Left ventricle myocardium inferior (tissue), 1 donor: Measurements from ENCODE around the gene ARHGEF2. TPM values are rescaled to one million over a fixed set of nuclear protein-coding genes. Genes with fewer than 3 reads are reported as not detected.

Experiments used
- DNase-seq: peaks from one replicate; pipeline ENCODE4 v3.0.0-alpha.2; 2020
- H3K27ac ChIP-seq: fragments of 200-600 bp; replicated peaks from 2 replicates; pipeline ENCODE4 v1.8.0; 2021
- H3K27me3 ChIP-seq: fragments of 200-600 bp; 2 replicates; pipeline ENCODE4 v1.8.0; 2021; ENCODE audit warnings: low read depth
- H3K36me3 ChIP-seq: fragments of 200-600 bp; 2 replicates; pipeline ENCODE4 v1.8.0; 2021
- H3K4me1 ChIP-seq: fragments of 200-600 bp; 2 replicates; pipeline ENCODE4 v1.8.0; 2021
- H3K4me3 ChIP-seq: fragments of 200-600 bp; 2 replicates; pipeline ENCODE4 v1.8.0; 2021; ENCODE audit warnings: mild to moderate bottlenecking, moderate library complexity
- H3K9me3 ChIP-seq: fragments of 200-600 bp; replicated peaks from 2 replicates; pipeline ENCODE4 v1.8.0; 2021
- CTCF ChIP-seq: fragments of 200-600 bp; IDR thresholded peaks from 2 replicates; pipeline ENCODE4 v1.8.0; 2021; ENCODE audit warnings: antibody characterized with exemption, mild to moderate bottlenecking, borderline replicate concordance
- intact Hi-C: fragments of 100-400 bp; cut with micrococcal nuclease; formaldehyde crosslinking; loops from one replicate; pipeline ENCODE4 v1.11.0; 2022
- total RNA-seq: library from RNA; stranded (reverse); fragmentation: NEBNext Ultra II Directional; extraction: Animal tissue kit (Norgen Biotek cat#: 25700); gene quantifications from one replicate; pipeline ENCODE4 v1.2.1, GENCODE V29; 2021
- donor health status: DM: no; HTN: yes; CAD: no; lungs with severe emphysema.

The ARHGEF2 gene
- total RNA-seq, 1 donor from 2014 or later, result 69.3 TPM

GRCh38 chr1:155920717-155921116 is 57.6 kb downstream of the ARHGEF2 start:
- Histone ChIP-seq H3K27me3 (no peaks in the 10 kb centered on the region), H3K4me3 (no peak overlapping the region), H3K27ac (no peak overlapping the region), H3K4me1 (no peaks in the 10 kb centered on the region), H3K36me3 (peaks cover 97% of the 10 kb centered on the region), H3K9me3 (no peaks in the 10 kb centered on the region)
- intact Hi-C loops, result no loop called here
- no peak for DNase-seq
- TF ChIP-seq CTCF, result no peak

GRCh38 chr1:155919801-155920200 is 58.5 kb downstream of the ARHGEF2 start:
- intact Hi-C loops, result no loop called here
- Histone ChIP-seq H3K36me3 (peaks cover 99% of the 10 kb centered on the region), H3K27ac (no peak overlapping the region)

GRCh38 chr1:155918660-155919059 is 59.7 kb downstream of the ARHGEF2 start:
- no peak for DNase-seq
- no peaks in the 10 kb centered on the region for H3K27me3 ChIP-seq
- H3K4me3 ChIP-seq, result no peak overlapping the region
- H3K36me3 ChIP-seq, result peaks cover 99% of the 10 kb centered on the region
- no peak for TF ChIP-seq CTCF
- intact Hi-C loops, result no loop called here
- H3K9me3 ChIP-seq, result no peaks in the 10 kb centered on the region
- H3K27ac ChIP-seq, result no peak overlapping the region
- H3K4me1 ChIP-seq, result peaks cover 7% of the 10 kb centered on the region

More at GRCh38 chr1:155919801-155920200, 58.5 kb downstream of the ARHGEF2 start:
- no peak for TF ChIP-seq CTCF
- H3K27me3 ChIP-seq, result no peaks in the 10 kb centered on the region
- DNase-seq, result no peak
- no peaks in the 10 kb centered on the region for H3K9me3 ChIP-seq
- no peak overlapping the region for H3K4me3 ChIP-seq
- peaks cover 7% of the 10 kb centered on the region for H3K4me1 ChIP-seq

DNA sequence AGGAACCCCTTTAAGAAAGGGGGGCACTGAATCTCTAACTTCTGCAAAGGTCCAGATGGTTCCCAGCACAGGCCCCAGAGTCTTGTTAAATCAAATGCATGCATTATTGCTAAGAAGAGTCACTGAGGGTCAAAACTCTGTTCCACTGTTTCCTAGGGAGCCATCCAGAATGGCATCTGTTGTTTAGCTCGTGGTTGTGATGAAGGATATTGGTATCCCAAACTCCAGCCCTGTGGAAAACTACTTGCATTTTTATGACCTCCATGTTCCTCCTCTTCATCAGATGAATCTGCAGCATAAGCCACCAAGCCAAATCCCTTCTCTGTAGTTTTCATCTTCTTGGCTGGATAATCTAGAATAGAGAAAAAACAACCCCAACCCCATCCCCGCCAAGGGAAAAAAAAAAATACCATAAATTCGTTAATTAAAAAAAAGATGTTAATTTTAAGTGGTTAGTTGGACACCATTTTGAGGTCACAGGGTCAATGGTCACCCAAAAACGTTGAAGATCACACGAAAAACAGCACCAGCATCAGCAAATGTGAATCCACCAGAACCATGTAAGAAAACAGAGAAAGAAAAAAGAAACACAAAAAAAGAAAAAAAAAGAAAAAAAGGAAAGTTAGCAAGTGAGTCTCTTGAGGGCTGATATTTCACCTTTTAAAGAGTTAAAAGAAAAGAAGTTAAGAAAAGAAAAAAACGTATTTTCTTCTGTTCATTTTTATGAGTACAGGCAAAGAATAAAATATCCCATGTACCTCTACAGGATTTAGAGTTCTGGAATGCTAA is 64.2 kb downstream of the ARHGEF2 start:
- Histone ChIP-seq H3K27me3 (no peaks in the 10 kb centered on the region), H3K4me1 (peaks cover 35% of the 10 kb centered on the region), H3K36me3 (peaks cover 77% of the 10 kb centered on the region), H3K27ac (peak overlapping the region; percentile 39), H3K4me3 (no peak overlapping the region), H3K9me3 (no peaks in the 10 kb centered on the region)
- TF ChIP-seq CTCF, result no peak
- no peak for DNase-seq
- intact Hi-C loops, result no loop called here

DNA sequence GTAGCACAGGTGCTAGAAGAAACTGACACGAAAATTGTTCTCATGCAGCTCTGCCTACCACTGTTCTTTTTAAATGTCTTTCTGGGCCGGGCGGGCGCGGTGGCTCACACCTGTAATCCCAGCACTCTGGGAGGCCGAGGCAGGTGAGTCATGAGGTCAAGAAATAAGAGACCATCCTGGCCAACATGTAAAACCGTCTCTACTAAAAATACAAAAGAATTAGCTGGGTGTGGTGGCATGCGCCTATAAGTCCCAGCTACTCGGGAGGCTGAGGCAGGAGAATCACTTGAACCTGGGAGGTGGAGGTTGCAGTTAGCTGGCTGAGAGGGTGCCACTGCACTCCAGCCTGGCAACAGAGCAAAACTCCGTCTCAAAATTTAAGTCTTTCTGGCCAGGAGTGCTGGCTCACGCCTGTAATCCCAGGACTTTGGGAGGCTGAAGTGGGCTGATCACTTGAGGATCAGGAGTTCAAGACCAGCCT is 66.3 kb downstream of the ARHGEF2 start:
- TF ChIP-seq CTCF, result no peak
- intact Hi-C loops, result no loop called here
- Histone ChIP-seq H3K36me3 (peaks cover 75% of the 10 kb centered on the region), H3K9me3 (no peaks in the 10 kb centered on the region), H3K4me3 (no peak overlapping the region), H3K27ac (peak overlapping the region; percentile 91), H3K27me3 (no peaks in the 10 kb centered on the region), H3K4me1 (peaks cover 35% of the 10 kb centered on the region)
- DNase-seq, result no peak
